Heart left ventricle (tissue), 13 donors: Measurements from ENCODE around the gene IL18RAP.

ENCODE experiments used
- CTCF ChIP-seq, 12 donors: fragments of 200-600 bp; sonication (generic) in 4 of 12; IDR thresholded peaks; one replicate each; pipeline versions ENCODE4 v1.5.0 to v1.8.0; 2018 to 2022; ENCODE audit warnings: antibody characterized with exemption in 12 of 12, mild to moderate bottlenecking in 5 of 12
- POLR2A ChIP-seq, 2 donors: fragments of 450-650 bp; IDR thresholded peaks; one replicate each; pipeline ENCODE4 v1.6.1; 2017; ENCODE audit warnings: antibody characterized with exemption in 2 of 2, mild to moderate bottlenecking in 2 of 2, moderate library complexity in 2 of 2
- donor health status: ischemic (EF 13 %, LVEDD 7.1; RV severe dilation, severe dysfunction).
- donor health status: DM: no; HTN: yes; CAD: no.
- donor health status: DM: no; HTN: no; CAD: no.
- donor health status: ischemic (EF 25% LVEDD 6.9; RV normal size, moderate dysfunction).
- donor health status: ischemic (EF 25% LVEDD 5.7; RV mildly dilated, moderate dysfunction).
- donor health status: ischemic (EF 35%, LVEDD 5.7; RV mildly dilated, moderate dysfunction).
- donor health status: nonischemic (EF 11% LVEDD 7.7; RV severe dilation, severe dysfunction).
- donor health status: DM: yes; HTN: yes; CAD: no.
- donor health status: PGD.
- donor health status: ischemic (EF 29% LVEDD 5.4; RV normal size, mild dysfunction).
- donor health status: nonischemic (EF 23%, LVEDD 6.1; RV moderate dilation, normal function).

GRCh38 chr2:102435741-102436140, 12.8 kb downstream of the IL18RAP start:
- TF ChIP-seq CTCF (IDR thresholded peaks at IDR 0.05) (no peak), POLR2A (IDR thresholded peaks at IDR 0.05) (no peak)
